Anterior cingulate cortex (tissue), 58 donors: Measurements from ENCODE around the gene SERINC5.
"Not testable (repeated sequence)": the region's sequence is repeated elsewhere in the genome, so short reads cannot be mapped to it uniquely, and the experiment has no call there.

Source experiments
- DNase-seq, 58 donors: peaks; one replicate each; lab custom pipeline; 2025; lab: John Stamatoyannopoulos, UW

SERINC5 gene

DNA sequence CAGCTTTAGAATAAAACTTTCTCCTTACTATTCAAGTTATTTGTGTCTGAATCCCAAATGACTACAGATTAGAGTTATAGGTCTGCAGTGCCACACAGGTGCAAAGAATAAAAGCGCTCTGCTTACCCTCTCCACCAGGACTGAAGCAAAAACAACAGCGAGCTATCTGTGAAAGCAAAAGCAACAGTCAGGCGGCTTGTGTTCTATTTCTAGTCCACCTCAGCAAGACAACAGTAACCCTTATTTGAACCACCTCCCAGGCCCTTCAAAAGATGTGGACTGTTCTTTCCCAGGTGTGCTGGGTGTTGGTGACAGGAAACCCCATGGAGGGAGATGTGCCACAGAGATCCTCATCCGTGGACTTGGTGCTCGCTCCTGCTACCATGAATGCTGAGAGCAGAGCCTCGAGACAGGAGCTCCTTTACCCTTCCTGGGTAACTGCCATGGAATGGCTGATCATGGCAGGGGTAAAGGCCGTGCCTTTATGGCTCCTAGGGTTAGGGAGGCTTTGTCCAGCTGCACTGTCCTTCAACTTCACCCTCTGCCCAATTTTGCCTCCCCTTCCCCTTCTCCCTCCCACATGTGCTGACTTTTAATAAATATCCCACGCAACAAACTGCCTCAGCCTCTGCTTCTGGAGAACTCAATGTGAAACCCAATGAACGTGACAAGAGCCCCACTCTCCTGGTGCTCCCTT is 108.6 kb downstream of the SERINC5 start:
- DNase-seq = no peak

DNA sequence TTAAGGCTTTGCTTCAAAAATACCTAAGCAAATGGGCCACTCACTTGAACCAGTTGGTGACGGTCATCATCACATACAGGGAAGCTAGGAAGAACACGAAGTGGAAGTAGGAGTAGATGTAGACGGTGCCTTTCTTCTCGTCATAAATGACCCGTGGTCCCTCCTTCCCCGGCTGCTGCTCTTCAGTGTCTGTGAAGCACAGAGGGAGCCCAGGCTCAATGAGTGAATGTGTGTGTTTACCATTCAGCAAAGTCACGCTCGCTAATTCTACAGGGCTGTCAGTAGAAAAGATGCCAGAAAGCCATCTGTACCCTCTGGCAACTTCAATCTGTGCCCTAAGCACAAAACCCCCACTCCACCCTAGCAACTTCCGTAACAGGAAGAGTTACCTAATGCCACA is 109.8 kb downstream of the SERINC5 start:
- no peak for DNase-seq

DNA sequence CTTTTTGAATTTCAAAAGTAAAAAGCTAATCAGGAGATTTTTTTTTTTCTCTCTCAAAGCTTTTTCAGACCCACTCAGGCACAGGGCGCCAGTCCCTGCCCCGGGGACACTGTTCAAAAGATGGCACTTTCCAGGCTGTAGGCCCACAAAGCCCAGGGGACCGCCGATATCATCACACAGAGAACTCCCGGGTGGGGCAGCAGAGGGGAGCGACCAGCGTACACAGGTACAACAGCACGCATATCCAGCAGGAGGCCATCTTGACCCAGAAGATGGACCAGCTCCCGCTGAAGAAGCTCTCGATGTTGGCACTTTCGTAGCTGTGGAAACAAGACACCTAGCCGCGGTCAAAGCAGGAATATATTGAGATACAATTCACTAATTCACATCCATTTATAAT is 112.4 kb downstream of the SERINC5 start:
- no peak for DNase-seq

DNA sequence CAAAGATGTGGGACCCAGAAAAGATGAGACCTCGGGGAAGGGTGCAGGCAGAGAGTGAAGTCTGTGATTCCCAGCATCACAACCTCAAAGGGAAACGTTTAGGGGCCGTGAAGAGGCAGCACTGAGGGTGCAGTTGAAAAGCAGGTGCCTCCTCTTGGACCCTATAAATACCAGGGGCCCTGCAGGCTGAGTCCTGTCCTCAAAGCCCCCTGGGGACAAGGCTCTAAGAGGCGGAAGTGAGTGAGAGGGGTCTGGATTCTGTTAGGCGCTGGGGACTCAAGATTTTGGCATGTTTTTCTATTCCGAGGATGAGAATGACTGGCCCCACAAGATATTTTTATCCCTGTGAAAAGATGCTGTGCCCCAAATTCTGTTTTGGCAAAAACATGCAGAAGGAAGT is 112.9 kb downstream of the SERINC5 start:
- no peak for DNase-seq

DNA sequence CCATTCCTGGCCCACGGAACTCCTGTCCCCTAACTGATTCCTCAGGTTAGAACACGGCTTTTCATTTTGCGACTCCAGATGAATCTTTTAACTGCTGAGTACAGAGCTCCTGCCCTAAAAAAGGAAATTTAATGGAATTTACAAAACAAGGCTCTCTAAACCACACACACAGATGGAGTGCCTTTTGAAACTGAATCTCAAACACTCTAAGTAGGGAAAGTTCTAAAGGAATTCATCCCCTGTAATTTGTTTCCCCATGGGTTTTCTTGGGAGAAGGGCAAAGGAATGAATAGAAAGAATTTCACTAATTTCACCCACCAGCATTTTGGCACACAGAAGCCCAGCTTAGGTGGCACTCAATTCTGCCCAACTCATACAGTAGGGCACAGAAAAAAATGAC is 114.2 kb downstream of the SERINC5 start:
- DNase-seq = no peak

DNA sequence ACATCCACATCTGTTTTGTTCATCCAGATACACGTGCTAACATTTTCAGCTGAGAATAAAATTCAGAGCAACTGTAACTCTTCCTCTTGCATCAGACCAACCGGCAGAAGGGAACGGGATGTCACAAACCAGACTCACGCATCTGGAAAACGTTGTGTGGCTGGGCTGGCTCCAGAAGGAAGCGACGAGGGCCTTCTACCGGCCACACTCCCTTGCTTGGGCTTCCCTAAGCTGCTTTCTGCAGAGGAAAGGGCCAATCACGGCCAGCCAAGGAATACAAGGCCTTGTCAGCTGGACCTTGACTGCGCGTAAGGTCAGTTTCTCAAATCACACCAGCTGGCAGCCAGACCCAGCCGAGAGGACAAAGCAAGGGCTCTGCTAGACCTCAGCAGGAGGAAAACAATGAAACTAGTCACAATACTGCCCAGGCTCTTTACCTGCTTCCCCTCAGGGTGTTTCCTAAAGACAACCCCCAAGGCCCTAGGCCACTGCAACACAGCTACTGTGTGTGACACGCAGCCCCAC is 114.6 kb downstream of the SERINC5 start:
- peak in 39 of 58 donors; percentile 4 to 72 (median 32) for DNase-seq

DNA sequence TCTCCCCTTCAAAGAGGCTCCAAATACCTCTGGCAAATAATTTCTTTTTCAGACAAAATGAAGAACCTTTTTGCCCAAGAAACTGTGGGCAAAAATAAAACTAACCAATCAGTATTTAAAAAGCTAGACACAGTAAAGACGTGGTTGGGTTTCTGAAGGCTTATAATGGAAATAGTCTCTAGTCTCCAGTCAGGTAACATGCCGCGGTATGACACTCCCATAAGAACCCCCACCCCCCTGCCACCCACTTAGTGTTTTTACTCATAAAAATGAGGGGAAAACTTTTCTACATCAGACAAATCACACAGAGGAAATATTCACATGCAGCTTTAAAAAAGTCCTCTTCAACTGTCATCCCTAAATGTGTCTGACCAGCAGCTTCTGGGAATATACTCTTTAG is 115.4 kb downstream of the SERINC5 start:
- DNase-seq = no peak

DNA sequence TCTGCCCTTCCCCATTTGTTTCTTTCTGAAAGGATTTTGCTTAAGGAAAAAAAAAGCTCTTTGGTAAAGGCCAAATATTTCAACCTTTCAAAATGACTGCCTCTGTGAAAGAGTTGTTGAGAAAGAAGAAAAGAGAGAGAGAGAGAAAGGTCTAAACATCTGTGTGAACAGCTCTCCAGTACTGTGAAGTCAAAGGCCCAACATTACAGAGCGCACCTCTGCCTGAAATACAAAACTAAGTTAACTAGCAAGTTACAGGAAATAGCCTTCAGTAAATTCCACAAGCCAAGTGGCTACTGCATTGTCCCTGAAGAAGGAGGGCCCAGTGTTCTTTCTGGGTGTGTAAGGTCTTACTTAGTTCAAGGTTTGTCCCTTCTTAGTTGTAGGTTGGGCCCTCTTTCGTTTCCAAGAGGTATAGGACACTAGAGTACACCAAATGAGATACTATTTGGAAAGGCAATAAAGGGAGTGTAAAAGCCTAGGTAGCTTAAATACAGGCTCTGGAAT is 116.3 kb downstream of the SERINC5 start:
- no peak for DNase-seq

DNA sequence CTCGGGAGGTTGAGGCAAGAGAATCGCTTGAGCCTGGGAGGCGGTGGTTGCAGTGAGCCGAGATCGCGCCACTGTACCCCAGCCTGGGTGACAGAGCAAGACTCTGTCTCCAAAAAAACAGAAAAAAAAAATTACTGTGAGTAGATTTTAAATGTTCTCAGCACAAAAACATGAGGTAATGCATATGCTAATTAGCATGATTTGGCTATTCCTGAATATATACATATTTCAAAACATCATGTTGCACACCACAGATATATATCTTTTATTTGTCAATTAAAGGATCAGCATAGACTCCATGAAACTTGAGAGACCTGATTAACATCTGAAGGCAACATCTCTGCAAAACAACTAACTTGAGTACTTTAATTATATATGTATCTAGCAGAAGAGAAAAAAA is 117.4 kb downstream of the SERINC5 start:
- DNase-seq = no peak

DNA sequence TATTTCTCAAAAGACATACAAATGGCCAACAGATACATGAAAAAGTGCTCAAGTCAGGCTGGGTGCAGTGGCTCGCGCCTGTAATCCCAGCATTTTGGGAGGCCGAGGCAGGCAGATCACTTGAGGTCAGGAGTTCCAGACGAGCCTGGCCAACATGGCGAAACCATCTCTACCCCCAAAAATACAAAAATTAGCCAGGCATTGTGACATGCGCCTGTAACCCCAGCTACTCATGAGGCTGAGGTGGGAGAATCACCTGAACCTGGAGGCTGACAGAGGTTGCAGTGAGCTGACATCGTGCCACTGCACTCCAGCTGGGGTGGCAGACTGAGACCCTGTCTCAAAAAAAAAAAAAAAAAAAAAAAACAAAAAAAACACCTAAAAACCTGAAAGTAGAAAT is 119.0 kb downstream of the SERINC5 start:
- DNase-seq = not testable (repeated sequence)

DNA sequence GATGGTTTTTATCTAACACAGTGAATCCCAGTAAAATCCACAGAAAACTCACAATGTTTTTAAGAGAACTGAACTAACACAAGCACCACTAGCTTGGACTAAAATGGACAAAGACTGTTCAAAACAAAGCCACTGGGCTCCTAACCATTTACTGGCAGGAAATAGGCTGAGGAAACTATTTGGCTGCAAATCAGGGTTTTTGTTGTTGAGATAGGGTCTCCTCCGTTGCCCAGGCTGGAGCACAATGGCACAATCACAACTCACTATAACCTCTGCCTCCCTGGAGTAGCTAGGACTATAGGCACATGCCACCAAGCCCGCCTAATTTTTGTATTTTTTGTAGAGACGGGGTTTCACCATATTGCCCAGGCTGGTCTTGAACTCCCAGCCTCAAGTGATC is 121.0 kb downstream of the SERINC5 start:
- DNase-seq = no peak

DNA sequence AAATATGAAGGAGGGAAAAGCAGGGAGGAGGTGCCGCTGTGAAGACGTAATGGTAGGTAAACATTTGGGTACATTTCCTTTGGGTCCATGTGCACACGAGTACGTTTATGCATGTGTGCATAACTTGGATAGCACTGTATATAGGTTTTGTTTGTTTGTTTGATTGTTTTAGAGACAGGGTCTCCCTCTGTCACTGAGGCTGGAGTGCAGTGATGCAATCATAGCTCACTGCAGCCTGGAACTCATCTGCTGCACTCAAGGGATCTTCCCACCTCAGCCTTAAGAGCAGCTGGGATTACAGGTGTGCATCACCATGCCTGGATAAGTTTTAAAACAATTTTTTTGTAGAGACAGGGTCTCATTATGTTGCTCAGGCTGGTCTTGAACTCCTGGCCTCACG is 126.7 kb downstream of the SERINC5 start:
- no peak for DNase-seq

DNA sequence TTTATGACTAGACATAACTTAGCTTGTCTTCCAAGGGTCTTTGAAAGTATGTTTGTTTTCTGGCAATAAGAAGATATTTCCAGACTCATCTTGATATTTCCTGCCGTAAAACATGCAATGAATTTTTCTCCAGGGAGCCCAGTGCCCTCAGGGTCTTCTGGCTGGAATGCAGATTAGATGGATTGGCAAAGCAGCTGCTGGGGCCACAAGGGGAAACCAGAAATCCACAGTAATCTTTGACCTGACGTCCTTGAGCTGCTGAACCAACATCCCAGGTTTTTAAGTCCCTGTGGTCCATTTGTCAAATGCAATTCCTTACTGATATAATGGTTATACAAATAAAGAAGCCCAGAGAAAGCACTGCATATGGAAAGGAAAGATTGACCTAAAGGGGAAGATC is 127.7 kb downstream of the SERINC5 start:
- no peak for DNase-seq

DNA sequence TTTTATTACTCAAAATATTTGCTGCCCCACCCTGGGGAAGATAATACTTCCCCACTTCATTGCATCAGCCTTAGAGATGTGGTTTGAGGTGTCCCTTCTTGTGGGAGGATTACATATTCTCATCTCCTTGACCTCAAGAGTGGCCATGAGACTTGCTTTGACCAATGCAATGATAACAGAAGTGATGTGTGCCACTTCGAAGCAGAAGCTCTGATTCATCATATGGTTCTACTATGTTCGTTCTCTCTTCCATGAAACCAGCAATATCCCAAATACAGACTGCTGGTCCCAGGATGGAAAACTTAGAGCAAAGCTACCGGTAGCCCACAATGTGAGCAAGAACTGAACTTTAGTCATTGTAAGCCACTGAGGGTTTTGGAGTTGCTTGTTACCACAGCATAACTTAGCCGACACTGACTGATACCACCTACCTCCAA is 128.7 kb downstream of the SERINC5 start:
- DNase-seq = no peak

DNA sequence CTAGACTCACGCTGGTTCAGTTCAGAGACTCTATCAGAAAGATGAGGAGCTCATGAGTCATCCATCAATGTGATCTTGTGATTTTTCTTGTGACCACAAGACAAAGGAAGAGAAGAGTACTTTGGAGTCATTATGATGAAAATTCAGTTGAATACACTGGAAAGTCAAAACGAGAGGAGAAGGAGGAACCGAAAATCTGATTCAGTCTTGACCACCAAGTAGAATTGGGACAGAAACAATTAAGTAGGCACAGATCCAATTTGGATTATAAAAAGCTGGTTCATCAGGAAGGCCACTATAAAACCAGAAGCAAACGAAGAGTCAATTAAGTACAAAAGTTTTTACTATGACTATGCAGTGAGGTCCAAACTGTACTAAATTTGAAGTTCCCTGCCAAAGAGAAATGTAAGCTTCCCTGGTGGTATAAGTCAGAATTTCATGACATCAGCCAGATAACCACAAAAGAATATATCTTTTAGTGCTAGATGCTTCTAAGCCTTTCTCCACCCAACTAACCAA is 129.8 kb downstream of the SERINC5 start:
- DNase-seq = peak in 1 of 58 donors; percentile 22

DNA sequence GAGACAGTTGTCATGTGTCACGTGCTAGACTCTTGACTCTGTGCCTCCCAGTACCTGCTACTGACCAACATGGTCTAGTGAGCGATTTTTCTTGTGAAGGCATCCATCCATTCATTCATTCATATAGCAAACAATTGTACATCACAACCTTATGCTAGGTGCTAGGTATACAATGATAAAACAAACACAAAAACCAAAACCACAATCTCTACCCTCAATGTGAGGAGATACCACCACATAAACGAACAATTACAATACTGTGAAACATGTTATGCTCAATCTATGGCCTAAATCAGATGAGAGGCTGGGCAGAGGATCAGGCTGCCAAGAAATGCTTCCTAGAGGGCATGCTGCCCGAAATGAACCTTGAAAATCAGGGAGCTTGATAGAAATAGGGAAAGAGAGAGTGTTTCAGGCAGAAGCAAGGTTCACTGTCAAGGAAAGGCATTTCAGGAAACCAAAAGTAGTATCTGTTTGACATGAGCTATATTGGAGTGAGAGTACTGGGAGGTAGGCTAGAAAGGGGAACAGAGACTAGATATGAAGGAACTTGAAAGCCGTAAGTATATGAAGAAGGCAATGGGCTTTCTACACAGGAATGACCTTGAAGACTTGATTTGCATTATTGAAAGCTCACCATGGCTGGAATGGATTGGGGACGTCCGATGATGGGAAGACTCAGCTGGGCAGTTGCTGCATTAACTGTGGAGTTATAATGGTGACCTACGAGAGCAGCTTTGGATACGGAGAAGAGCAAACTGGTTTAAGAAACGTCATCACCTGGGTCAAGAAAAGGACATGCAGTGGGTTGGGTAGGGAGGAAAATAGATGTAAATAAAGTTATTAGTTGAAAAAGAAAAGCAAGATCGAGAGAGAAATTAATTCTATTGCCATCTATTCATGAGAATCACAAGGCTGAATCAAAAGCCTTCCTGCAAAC is 130.6 kb downstream of the SERINC5 start:
- DNase-seq = no peak

DNA sequence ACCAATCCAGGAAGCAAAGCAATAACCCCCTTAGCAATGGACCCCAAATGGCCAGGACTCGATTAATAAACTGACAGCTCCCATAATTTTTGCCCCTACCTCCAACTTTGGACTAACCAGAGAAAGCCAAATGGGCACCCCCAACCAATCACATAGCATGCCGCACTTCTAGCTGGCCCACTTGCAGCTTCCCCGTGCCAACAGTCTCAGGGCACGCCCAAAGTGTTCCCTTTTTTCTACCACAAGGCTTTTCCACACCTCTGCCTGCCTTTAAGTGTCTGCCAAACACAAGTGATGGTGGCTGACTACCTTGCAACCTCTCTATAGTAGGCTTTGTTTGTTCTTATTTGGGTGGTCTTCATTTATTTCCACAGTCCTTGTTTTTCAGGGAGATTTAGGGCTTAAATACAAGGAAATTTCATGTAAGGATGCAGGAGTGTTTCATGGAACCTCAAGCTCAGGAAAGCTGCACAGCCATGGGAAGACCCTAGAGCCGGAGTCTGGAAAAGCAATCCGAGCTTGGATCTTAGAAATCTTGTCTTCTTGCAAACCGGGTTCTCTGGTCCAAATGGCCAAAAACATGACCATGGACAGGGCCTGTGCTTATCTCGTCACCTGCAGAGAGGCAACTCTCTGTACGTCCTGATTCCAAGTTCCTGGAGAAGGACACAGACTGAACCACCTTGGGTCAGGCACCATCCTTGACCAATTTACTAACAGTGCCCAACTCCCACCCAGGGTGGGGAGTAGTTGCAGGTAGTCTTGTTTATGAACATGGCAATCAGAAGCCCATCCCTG is 131.5 kb downstream of the SERINC5 start:
- no peak for DNase-seq

DNA sequence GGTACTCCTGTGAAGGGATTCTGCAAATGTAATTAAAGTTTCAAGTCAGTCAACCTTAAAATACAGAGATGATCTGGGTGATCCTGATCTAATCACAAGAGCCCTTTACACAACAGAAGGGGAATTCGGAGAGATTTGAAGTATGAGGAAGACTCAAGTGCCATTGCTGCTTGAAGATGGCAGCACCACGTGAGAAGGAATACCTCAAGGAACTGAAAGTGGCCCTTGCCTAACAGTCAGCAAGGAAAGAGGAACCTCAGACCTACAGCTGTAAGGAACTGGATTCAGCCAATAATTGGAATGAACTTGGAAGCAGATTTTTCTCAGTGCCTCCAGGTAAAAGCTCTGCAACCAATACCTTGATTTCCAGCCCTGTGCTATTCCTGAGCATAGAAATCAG is 133.3 kb downstream of the SERINC5 start:
- peak in 11 of 58 donors; percentile 2 to 33 (median 7) for DNase-seq

DNA sequence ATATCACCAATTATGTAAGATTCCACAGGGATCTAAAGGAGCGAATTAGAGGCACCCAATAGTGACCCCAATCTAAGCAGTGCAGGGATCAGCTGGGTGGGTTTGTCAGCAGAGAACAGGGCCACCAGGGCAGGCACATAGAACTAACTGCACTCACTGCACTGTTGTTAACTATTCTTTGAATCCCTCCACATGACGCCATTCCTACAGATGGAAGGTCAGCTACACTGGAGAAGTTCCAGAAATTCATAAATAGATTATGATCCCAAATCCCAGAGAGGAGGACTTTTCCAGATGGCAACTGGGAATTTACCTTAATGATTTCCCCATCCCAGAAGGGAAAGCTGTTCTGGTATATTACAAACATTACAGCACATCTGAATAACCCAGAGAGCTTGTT is 136.5 kb downstream of the SERINC5 start:
- no peak for DNase-seq

DNA sequence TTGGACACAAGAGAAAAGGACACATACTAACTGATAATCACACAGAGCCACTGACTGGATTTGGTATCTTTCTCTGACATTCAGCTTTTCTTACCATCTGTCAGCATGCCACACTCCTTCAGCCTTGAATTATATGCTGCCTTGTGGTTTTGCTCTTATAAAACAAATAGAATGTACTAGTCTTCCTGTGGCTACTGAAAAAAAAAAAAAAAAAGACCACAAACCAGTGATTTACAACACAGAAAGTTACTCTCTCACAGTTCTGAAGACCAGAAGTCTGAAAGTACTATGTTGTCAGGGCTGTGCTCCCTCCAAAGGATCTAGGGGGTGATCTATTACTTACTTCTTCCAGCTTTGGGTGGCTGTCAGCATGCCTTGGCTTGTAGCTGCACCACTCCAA is 138.4 kb downstream of the SERINC5 start:
- no peak for DNase-seq
